Measurements from ENCODE around the gene WIPF3.
"Not testable (repeated sequence)": the region's sequence is repeated elsewhere in the genome, so short reads cannot be mapped to it uniquely, and the experiment has no call there.

The WIPF3 gene

GRCh38 chr7:29955075-29955792 is 148.9 kb downstream of the WIPF3 start:
- DNase-seq (ENCODE audit: low spot score): no peak

GRCh38 chr7:29955799-29956486 is 149.6 kb downstream of the WIPF3 start:
- DNase-seq (ENCODE audit: low spot score): no peak

GRCh38 chr7:29956487-29956836 is 150.2 kb downstream of the WIPF3 start:
- DNase-seq (ENCODE audit: low spot score): no peak

- no peak for DNase-seq (ENCODE audit: low spot score)
These were observed 151.4 kb downstream of the WIPF3 start for GRCh38 chr7:29957521-29958310.

- DNase-seq (ENCODE audit: low spot score): no peak
These were observed 152.5 kb downstream of the WIPF3 start for GRCh38 chr7:29958667-29959358.

GRCh38 chr7:29961611-29962010 is 155.3 kb downstream of the WIPF3 start:
- DNase-seq (ENCODE audit: low spot score): not testable (repeated sequence)

- DNase-seq (ENCODE audit: low spot score): no peak
These were observed 155.7 kb downstream of the WIPF3 start for GRCh38 chr7:29962035-29962434.

- DNase-seq (ENCODE audit: low spot score): no peak
These were observed 158.7 kb downstream of the WIPF3 start for GRCh38 chr7:29965030-29965429.
